Fibroblast of lung (primary cell): ENCODE data around the gene MEFV. TPM values are rescaled to one million over a fixed set of nuclear protein-coding genes. Genes with fewer than 3 reads are reported as not detected.
A peak's percentile ranks its signal among the peaks of the same experiment; 100 is the strongest.

Source experiments
- DNase-seq, 2 donors: peaks; one replicate each; pipeline versions ENCODE4 v3.0.0 to v3.0.0-alpha.2; 2010; ENCODE audit warnings: low read depth in 2 of 2
- H2AFZ ChIP-seq: 2 replicates; pipeline ENCODE4 v1.5.1; 2012; ENCODE audit warnings: low read length, control low read depth, inconsistent platforms
- H3K27ac ChIP-seq: 2 replicates; pipeline ENCODE4 v1.5.1; 2011; ENCODE audit warnings: low read length, control low read depth; ENCODE audit not compliant: insufficient read depth
- H3K27me3 ChIP-seq: 2 replicates; pipeline ENCODE4 v1.5.1; 2011; ENCODE audit warnings: mild to moderate bottlenecking, low read length; ENCODE audit not compliant: control insufficient read depth, insufficient read depth
- H3K36me3 ChIP-seq: 2 replicates; pipeline ENCODE4 v1.5.1; 2011; ENCODE audit warnings: low read length; ENCODE audit not compliant: control insufficient read depth, insufficient read depth
- H3K4me1 ChIP-seq: 2 replicates; pipeline ENCODE4 v1.5.1; 2011; ENCODE audit warnings: low read length; ENCODE audit not compliant: control insufficient read depth, insufficient read depth; ENCODE audit errors: extremely low read depth
- H3K4me2 ChIP-seq: 2 replicates; pipeline ENCODE4 v1.5.1; 2011; ENCODE audit warnings: low read length, control low read depth; ENCODE audit not compliant: insufficient read depth; ENCODE audit errors: extremely low read depth
- H3K4me3 ChIP-seq, 4 experiments: fragments of 200-600 bp in 1 of 4; sonication (generic) in 1 of 4; replicated peaks in 1 of 4; 2 replicates each; pipeline ENCODE4 v1.5.1; 2011 to 2016; ENCODE audit warnings: low read length in 4 of 4, low read depth in 3 of 4, mild to moderate bottlenecking in 3 of 4, control low read depth in 2 of 4, inconsistent platforms in 1 of 4, mixed read lengths in 1 of 4; ENCODE audit not compliant: insufficient read depth in 1 of 4; ENCODE audit errors: control extremely low read depth in 1 of 4
- H3K79me2 ChIP-seq: 2 replicates; pipeline ENCODE4 v1.5.1; 2012; ENCODE audit warnings: mild to moderate bottlenecking, low read length, inconsistent platforms; ENCODE audit not compliant: control insufficient read depth, insufficient read depth
- H3K9ac ChIP-seq: 2 replicates; pipeline ENCODE4 v1.5.1; 2011; ENCODE audit warnings: mild to moderate bottlenecking, low read length, control low read depth; ENCODE audit not compliant: insufficient read depth
- H3K9me3 ChIP-seq: 2 replicates; pipeline ENCODE4 v1.5.1; 2012; ENCODE audit warnings: low read depth, low read length; ENCODE audit not compliant: control insufficient read depth, insufficient read depth
- H4K20me1 ChIP-seq: 2 replicates; pipeline ENCODE4 v1.5.1; 2011; ENCODE audit warnings: low read length; ENCODE audit not compliant: control insufficient read depth, insufficient read depth; ENCODE audit errors: extremely low read depth
- CTCF ChIP-seq, 2 donors: IDR thresholded peaks in 1 of 2; conservative IDR thresholded peaks in 1 of 2; 1 replicate in 1 of 2; 2 replicates in 1 of 2; pipeline ENCODE4 v1.5.1; 2011 to 2012; ENCODE audit warnings: low read length in 2 of 2, control low read depth in 1 of 2, inconsistent platforms in 1 of 2, low read depth in 1 of 2, mild to moderate bottlenecking in 1 of 2
- EZH2 ChIP-seq: IDR thresholded peaks from 2 replicates; pipeline ENCODE4 v1.5.1; 2012; ENCODE audit warnings: low read length, control low read depth, mild to moderate bottlenecking; ENCODE audit errors: missing control alignments
- polyA plus RNA-seq, 2 donors: library from polyadenylated mRNA; depleted of rRNA in 1 of 2; stranded (reverse) in 1 of 2; unstranded in 1 of 2; fragments of >200 nt; gene quantifications; 2 replicates each; pipeline ENCODE4 v1.2.1, GENCODE V29; 2011 to 2012; ENCODE audit warnings: missing spikeins in 1 of 2
- total RNA-seq: library from RNA; depleted of rRNA; stranded (reverse); fragments of >200 nt; gene quantifications from 2 replicates; pipeline ENCODE4 v1.2.1, GENCODE V29; 2014

The MEFV gene
- total and polyA plus RNA-seq, 2 donors (not counting 1 experiment from before 2014, with no cell fraction given), result 0.17 TPM; not detected in 1

- H3K27ac ChIP-seq, result no peak overlapping the region
- TF ChIP-seq EZH2, result no peak
- TF ChIP-seq CTCF (conservative IDR thresholded peaks at IDR 0.05 in 1 of 2, IDR thresholded peaks at IDR 0.05 in 1 of 2; ENCODE audit: low read depth in 1 of 2, low read length in 2 of 2), result no peak
- no peak overlapping the region for H3K4me2 ChIP-seq
- H3K4me3 ChIP-seq, result no peak overlapping the region
- H3K27me3 ChIP-seq, result no peaks in the 10 kb centered on the region
- no peak overlapping the region for H3K9ac ChIP-seq
- H4K20me1 ChIP-seq, result no peaks in the 10 kb centered on the region
- peaks cover 8% of the 10 kb centered on the region for H3K36me3 ChIP-seq
- H3K9me3 ChIP-seq, result peaks cover 11% of the 10 kb centered on the region
- peaks cover 6% of the 10 kb centered on the region for H3K79me2 ChIP-seq
- no peak for DNase-seq
- no peaks in the 10 kb centered on the region for H3K4me1 ChIP-seq
- H2AFZ ChIP-seq, result no peak overlapping the region
These were observed 38.8 kb upstream of the MEFV start for GRCh38 chr16:3295209-3295608.

- no peaks in the 10 kb centered on the region for H4K20me1 ChIP-seq
- no peak overlapping the region for H3K9ac ChIP-seq
- peak in 1 of 2 donors; percentile 58 for DNase-seq
- peaks cover 9% of the 10 kb centered on the region for H3K79me2 ChIP-seq
- no peak overlapping the region for H3K27ac ChIP-seq
- TF ChIP-seq CTCF (conservative IDR thresholded peaks at IDR 0.05 in 1 of 2, IDR thresholded peaks at IDR 0.05 in 1 of 2; ENCODE audit: low read depth in 1 of 2, low read length in 2 of 2) (no peak), EZH2 (no peak)
- H3K4me1 ChIP-seq, result no peaks in the 10 kb centered on the region
- peaks cover 23% of the 10 kb centered on the region for H3K9me3 ChIP-seq
- no peak overlapping the region for H3K4me3 ChIP-seq
- peaks cover 14% of the 10 kb centered on the region for H3K36me3 ChIP-seq
- no peaks in the 10 kb centered on the region for H3K27me3 ChIP-seq
- H3K4me2 ChIP-seq, result no peak overlapping the region
- no peak overlapping the region for H2AFZ ChIP-seq
These were observed 36.2 kb upstream of the MEFV start for GRCh38 chr16:3292604-3293003.

- Histone ChIP-seq H4K20me1 (no peaks in the 10 kb centered on the region), H3K4me2 (no peak overlapping the region), H3K27ac (no peak overlapping the region), H3K9ac (no peak overlapping the region), H3K36me3 (peaks cover 19% of the 10 kb centered on the region), H3K4me3 (no peak overlapping the region), H3K4me1 (no peaks in the 10 kb centered on the region), H3K9me3 (peaks cover 23% of the 10 kb centered on the region), H3K79me2 (peaks cover 27% of the 10 kb centered on the region), H2AFZ (no peak overlapping the region), H3K27me3 (no peaks in the 10 kb centered on the region)
- no peak for DNase-seq
- TF ChIP-seq CTCF (conservative IDR thresholded peaks at IDR 0.05 in 1 of 2, IDR thresholded peaks at IDR 0.05 in 1 of 2; ENCODE audit: low read depth in 1 of 2, low read length in 2 of 2), result no peak
- TF ChIP-seq EZH2, result no peak
These were observed 33.7 kb upstream of the MEFV start for GRCh38 chr16:3289998-3290673.
